Activated CD4-positive, alpha-beta T cell treated with anti-CD3 and anti-CD28 coated beads for 4 hours (primary cell): ENCODE results near the gene GFER.
A peak's percentile ranks its signal among the peaks of the same experiment; 100 is the strongest.
"Not testable (repeated sequence)": the region's sequence is repeated elsewhere in the genome, so short reads cannot be mapped to it uniquely, and the experiment has no call there.

Experiments used
- DNase-seq, 2 donors: peaks; one replicate each; pipeline ENCODE4 v3.0.0-alpha.2; 2020

The GFER gene

GRCh38 chr16:1983544-1984346 is at the start of gene GFER:
Gene GFER, plus strand, starts transcription at chr16:1984193. Its CDS starts 26 bp downstream, at chr16:1984219.
- peak; percentile 45 to 66 for DNase-seq

GRCh38 chr16:1936945-1937479 is 47.0 kb upstream of the GFER start:
- no peak for DNase-seq

GRCh38 chr16:1938316-1938715 is 45.7 kb upstream of the GFER start:
- DNase-seq: no peak

- DNase-seq: no peak
These were observed 45.1 kb upstream of the GFER start for GRCh38 chr16:1938910-1939309.

GRCh38 chr16:1939833-1940232 is 44.2 kb upstream of the GFER start:
- not testable (repeated sequence) for DNase-seq

GRCh38 chr16:1940273-1941161 is 43.5 kb upstream of the GFER start:
- no peak for DNase-seq

- DNase-seq: no peak
These were observed 42.6 kb upstream of the GFER start for GRCh38 chr16:1941162-1942046.

- no peak for DNase-seq
These were observed 41.8 kb upstream of the GFER start for GRCh38 chr16:1942047-1942809.

GRCh38 chr16:1942810-1943726 is 40.9 kb upstream of the GFER start, which contains the start of gene MSRB1:
Gene MSRB1, minus strand, starts transcription at chr16:1943199. Its CDS starts 43 bp downstream, at chr16:1943156.
- DNase-seq: peak; percentile 99 to 100

GRCh38 chr16:1944612-1945199 is 39.3 kb upstream of the GFER start:
- DNase-seq: no peak

- no peak for DNase-seq
These were observed 38.2 kb upstream of the GFER start for GRCh38 chr16:1945559-1946391.

GRCh38 chr16:1946495-1947368 is 37.3 kb upstream of the GFER start:
- no peak for DNase-seq

GRCh38 chr16:1947369-1947670 is 36.7 kb upstream of the GFER start:
- DNase-seq: no peak

- no peak for DNase-seq
These were observed 34.5 kb upstream of the GFER start for GRCh38 chr16:1949507-1949906.

GRCh38 chr16:1950047-1950446 is 33.9 kb upstream of the GFER start:
- no peak for DNase-seq

GRCh38 chr16:1950559-1950958 is 33.4 kb upstream of the GFER start:
- no peak for DNase-seq

- DNase-seq: no peak
These were observed 30.3 kb upstream of the GFER start for GRCh38 chr16:1953734-1954133.

GRCh38 chr16:1957434-1958142 is 26.4 kb upstream of the GFER start:
- not testable (repeated sequence) for DNase-seq
